MG63 (cell line): ENCODE measurements around the gene PIGN. TPM values are rescaled to one million over a fixed set of nuclear protein-coding genes. Genes with fewer than 3 reads are reported as not detected.

Experiments
- DNase-seq: peaks from one replicate; pipeline ENCODE4 v3.0.0-alpha.2; 2020
- H3K27me3 ChIP-seq: fragments of 250-450 bp; sonication (Bioruptor Pico); 2 replicates; pipeline ENCODE4 v1.5.1; 2020; ENCODE audit warnings: mild to moderate bottlenecking, moderate library complexity
- H3K36me3 ChIP-seq: fragments of 250-450 bp; sonication (Bioruptor Pico); 2 replicates; pipeline ENCODE4 v1.5.1; 2020; ENCODE audit warnings: mild to moderate bottlenecking, moderate library complexity
- H3K4me3 ChIP-seq: fragments of 250-450 bp; sonication (Bioruptor Pico); 2 replicates; pipeline ENCODE4 v1.5.1; 2020; ENCODE audit warnings: mild to moderate bottlenecking, moderate library complexity
- H3K9me3 ChIP-seq: fragments of 250-450 bp; sonication (Bioruptor Pico); 2 replicates; pipeline ENCODE4 v1.5.1; 2020; ENCODE audit warnings: mild to moderate bottlenecking, moderate library complexity
- total RNA-seq: library from RNA; depleted of rRNA; stranded (reverse); fragments of >200 nt; shearing (Covaris generic); gene quantifications from 2 replicates; pipeline ENCODE4 v1.2.3, GENCODE V29; 2014; ENCODE audit warnings: low replicate concordance

The PIGN gene
- total RNA-seq, 1 experiment from 2014 or later, result 19.2 TPM

- no peak for DNase-seq
- Histone ChIP-seq H3K9me3 (no peaks in the 10 kb centered on the region), H3K4me3 (no peak overlapping the region), H3K27me3 (no peaks in the 10 kb centered on the region), H3K36me3 (peaks cover 10% of the 10 kb centered on the region)
Observed at GRCh38 chr18:62098960-62099359, 87.9 kb downstream of the PIGN start.

- no peaks in the 10 kb centered on the region for H3K9me3 ChIP-seq
- no peak overlapping the region for H3K4me3 ChIP-seq
- DNase-seq, result no peak
- H3K27me3 ChIP-seq, result no peaks in the 10 kb centered on the region
- peaks cover 10% of the 10 kb centered on the region for H3K36me3 ChIP-seq
Observed at GRCh38 chr18:62097698-62098097, 89.2 kb downstream of the PIGN start.

DNA sequence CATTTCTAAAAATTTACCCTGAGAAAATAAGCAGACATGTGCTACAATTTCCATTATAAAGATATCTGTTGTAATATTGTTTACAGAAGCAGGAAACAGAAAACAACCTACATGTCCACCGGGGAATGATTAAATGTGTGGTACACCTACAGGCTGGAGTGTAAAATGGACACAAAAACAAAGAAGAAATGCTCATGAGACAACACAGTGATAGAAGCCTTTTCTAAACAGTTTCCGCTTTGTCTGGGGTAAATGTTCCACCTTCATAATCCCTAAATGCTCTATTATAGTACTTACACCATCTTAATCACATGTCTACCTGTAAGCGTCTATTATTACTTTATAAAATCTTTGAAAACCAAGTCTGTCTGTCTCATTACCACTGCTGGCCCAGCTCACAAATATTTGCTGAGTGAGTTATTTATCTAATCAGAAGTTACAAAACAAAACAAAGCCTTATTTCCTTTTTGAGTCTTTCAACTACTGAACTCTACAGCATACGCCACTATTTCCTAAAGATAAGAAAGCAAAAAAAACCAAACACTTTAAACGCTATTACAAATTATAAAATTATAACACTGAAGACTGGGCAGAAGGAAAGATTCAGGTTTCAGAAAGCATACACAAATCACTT is 95.3 kb downstream of the PIGN start:
- no peak for DNase-seq
- H3K36me3 ChIP-seq, result no peaks in the 10 kb centered on the region
- no peak overlapping the region for H3K4me3 ChIP-seq
- no peaks in the 10 kb centered on the region for H3K9me3 ChIP-seq
- H3K27me3 ChIP-seq, result no peaks in the 10 kb centered on the region

DNA sequence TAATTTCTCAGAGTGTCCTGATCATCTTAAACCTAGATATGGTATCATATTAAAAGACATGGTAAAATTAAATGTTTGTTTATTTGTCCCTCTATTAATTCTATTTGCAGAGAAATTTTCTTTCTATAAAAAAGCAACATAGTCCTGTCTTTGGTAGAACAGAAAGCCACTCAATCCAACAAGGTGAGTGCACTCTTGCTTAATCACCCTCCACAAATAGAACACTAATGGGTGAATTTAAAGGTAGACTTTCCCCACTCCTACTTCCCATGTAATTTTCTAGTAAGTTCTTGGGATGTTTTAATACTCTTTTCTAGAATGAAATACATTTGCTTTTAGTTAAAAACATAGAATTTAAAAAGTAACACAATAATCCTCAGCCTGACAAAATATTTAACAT is 97.7 kb downstream of the PIGN start:
- H3K9me3 ChIP-seq, result no peaks in the 10 kb centered on the region
- H3K4me3 ChIP-seq, result no peak overlapping the region
- H3K36me3 ChIP-seq, result no peaks in the 10 kb centered on the region; the same call in 1 of the 2 replicates
- DNase-seq, result no peak
- no peaks in the 10 kb centered on the region for H3K27me3 ChIP-seq

GRCh38 chr18:62088156-62088555 is 98.7 kb downstream of the PIGN start:
- DNase-seq, result no peak
- Histone ChIP-seq H3K27me3 (no peaks in the 10 kb centered on the region), H3K4me3 (no peak overlapping the region), H3K36me3 (peaks cover 2% of the 10 kb centered on the region; the same call in 1 of the 2 replicates), H3K9me3 (no peaks in the 10 kb centered on the region)

- H3K27me3 ChIP-seq, result no peaks in the 10 kb centered on the region
- peaks cover 2% of the 10 kb centered on the region; the same call in 1 of the 2 replicates for H3K36me3 ChIP-seq
- no peak overlapping the region for H3K4me3 ChIP-seq
- H3K9me3 ChIP-seq, result no peaks in the 10 kb centered on the region
- DNase-seq, result no peak
Observed at GRCh38 chr18:62085756-62086155, 101.1 kb downstream of the PIGN start.

DNA sequence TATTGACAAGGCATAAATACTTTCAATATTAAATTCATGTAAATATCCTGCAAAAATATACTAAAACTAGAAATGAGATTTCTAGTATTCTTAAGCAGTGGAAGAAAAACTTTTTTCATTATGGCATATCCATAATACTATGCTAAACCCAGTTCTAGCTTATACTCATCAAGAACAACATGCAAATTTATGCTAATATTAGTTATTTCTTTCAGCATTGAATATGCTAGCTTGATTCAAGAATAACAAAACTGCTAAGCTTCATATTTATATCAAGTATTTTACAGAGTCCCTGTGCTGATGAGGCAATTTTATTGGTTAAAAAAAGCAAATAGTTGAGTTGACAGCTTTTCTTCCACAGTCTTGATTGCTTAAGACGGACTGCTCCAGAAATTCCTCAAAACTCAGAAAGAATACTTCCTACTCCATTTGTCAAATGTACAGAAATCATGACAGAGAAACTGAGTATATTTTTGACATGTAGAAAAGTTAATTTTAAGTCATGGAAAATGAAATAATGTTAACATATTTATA is 105.0 kb downstream of the PIGN start:
- Histone ChIP-seq H3K36me3 (peaks cover 2% of the 10 kb centered on the region; the same call in 1 of the 2 replicates), H3K4me3 (no peak overlapping the region), H3K9me3 (no peaks in the 10 kb centered on the region), H3K27me3 (no peaks in the 10 kb centered on the region)
- no peak for DNase-seq

- Histone ChIP-seq H3K27me3 (no peaks in the 10 kb centered on the region), H3K36me3 (peaks cover 2% of the 10 kb centered on the region; the same call in 1 of the 2 replicates), H3K9me3 (no peaks in the 10 kb centered on the region), H3K4me3 (no peak overlapping the region)
- no peak for DNase-seq
Observed at GRCh38 chr18:62081248-62081647, 105.6 kb downstream of the PIGN start.

GRCh38 chr18:62080172-62080900 is 106.5 kb downstream of the PIGN start:
- H3K9me3 ChIP-seq, result no peaks in the 10 kb centered on the region
- H3K27me3 ChIP-seq, result no peaks in the 10 kb centered on the region
- 0 out of 2 replicates have a peak, but pooled peaks cover 2% of the 10 kb centered on the region for H3K36me3 ChIP-seq
- DNase-seq, result no peak
- no peak overlapping the region for H3K4me3 ChIP-seq

GRCh38 chr18:62073461-62074281 is 113.2 kb downstream of the PIGN start:
- H3K27me3 ChIP-seq, result no peaks in the 10 kb centered on the region
- no peak overlapping the region for H3K4me3 ChIP-seq
- H3K36me3 ChIP-seq, result no peaks in the 10 kb centered on the region
- DNase-seq, result no peak
- no peaks in the 10 kb centered on the region for H3K9me3 ChIP-seq

GRCh38 chr18:62072370-62072769 is 114.5 kb downstream of the PIGN start:
- no peaks in the 10 kb centered on the region for H3K27me3 ChIP-seq
- no peaks in the 10 kb centered on the region for H3K36me3 ChIP-seq
- no peak for DNase-seq
- no peak overlapping the region for H3K4me3 ChIP-seq
- H3K9me3 ChIP-seq, result no peaks in the 10 kb centered on the region

- no peak overlapping the region for H3K4me3 ChIP-seq
- no peaks in the 10 kb centered on the region for H3K36me3 ChIP-seq
- no peak for DNase-seq
- H3K27me3 ChIP-seq, result no peaks in the 10 kb centered on the region
- H3K9me3 ChIP-seq, result no peaks in the 10 kb centered on the region
Observed at GRCh38 chr18:62071071-62071470, 115.8 kb downstream of the PIGN start.

DNA sequence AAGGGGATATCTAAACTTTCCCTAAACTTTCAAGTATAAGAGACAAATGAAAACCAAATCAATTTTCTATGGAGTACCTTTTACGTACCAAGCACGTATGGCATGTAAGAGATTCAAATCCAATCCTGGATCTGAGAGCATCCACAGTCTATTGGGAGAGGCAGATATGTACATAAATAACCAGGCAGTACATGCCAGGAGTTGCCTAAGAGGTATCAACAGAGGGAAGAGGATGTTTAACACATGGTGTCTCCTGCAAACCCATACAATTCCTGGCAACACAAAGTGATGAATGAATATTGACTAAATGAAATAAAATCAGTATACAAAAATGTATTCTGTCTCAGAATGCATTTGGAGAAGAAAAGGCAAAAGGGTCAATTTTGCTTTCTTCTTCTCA is 116.6 kb downstream of the PIGN start:
- H3K4me3 ChIP-seq, result no peak overlapping the region
- no peaks in the 10 kb centered on the region for H3K9me3 ChIP-seq
- no peak for DNase-seq
- no peaks in the 10 kb centered on the region for H3K27me3 ChIP-seq
- no peaks in the 10 kb centered on the region for H3K36me3 ChIP-seq

GRCh38 chr18:62069556-62069955 is 117.3 kb downstream of the PIGN start:
- H3K9me3 ChIP-seq, result no peaks in the 10 kb centered on the region
- no peaks in the 10 kb centered on the region for H3K36me3 ChIP-seq
- DNase-seq, result no peak
- H3K4me3 ChIP-seq, result no peak overlapping the region
- H3K27me3 ChIP-seq, result no peaks in the 10 kb centered on the region

DNA sequence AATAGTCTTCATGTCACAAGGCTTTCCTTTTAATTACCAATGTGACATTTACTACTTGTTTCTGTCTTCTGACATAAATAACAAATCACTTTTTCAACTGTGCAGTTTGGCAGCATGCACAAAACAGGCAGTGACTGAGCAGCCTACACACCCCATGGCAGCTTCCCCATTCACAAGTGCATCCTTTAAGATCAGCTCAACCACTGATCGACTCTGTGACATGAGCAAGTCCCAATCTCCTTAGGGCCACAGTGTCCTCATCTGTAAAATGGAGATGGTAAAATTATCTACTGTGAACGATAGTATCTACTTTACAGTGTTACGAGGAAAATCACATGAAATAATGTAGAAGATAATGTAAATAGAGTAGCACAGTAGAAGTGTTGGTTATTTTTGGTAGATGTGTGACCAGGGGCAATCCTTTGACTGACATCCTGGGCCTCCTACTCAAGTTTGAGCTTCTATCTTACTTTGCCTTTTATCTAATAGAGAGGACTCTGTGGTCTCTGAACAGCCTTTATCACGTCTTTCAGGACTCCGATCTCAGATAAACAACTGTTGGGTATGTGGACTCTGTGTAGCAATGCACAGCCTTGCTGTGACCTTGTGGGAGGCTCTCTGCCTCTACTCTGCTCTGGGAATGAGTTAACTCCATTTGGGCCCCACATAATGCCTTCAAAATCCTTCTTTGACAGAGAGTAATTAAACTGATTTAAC is 120.6 kb downstream of the PIGN start:
- Histone ChIP-seq H3K9me3 (no peaks in the 10 kb centered on the region), H3K4me3 (no peak overlapping the region), H3K36me3 (no peaks in the 10 kb centered on the region), H3K27me3 (no peaks in the 10 kb centered on the region)
- no peak for DNase-seq

- no peaks in the 10 kb centered on the region for H3K27me3 ChIP-seq
- H3K9me3 ChIP-seq, result no peaks in the 10 kb centered on the region
- H3K36me3 ChIP-seq, result no peaks in the 10 kb centered on the region
- no peak overlapping the region for H3K4me3 ChIP-seq
- no peak for DNase-seq
Observed at GRCh38 chr18:62064361-62064760, 122.5 kb downstream of the PIGN start.
